AG09319 (cell line): Measurements from ENCODE around the gene AGTRAP.

ENCODE experiments used
- DNase-seq: peaks from one replicate; pipeline ENCODE4 v3.0.0-alpha.2; 2010; ENCODE audit warnings: low read depth; ENCODE audit errors: extremely low read depth
- CTCF ChIP-seq: IDR thresholded peaks from 2 replicates; pipeline ENCODE4 v1.5.1; 2011; ENCODE audit warnings: low read depth, mild to moderate bottlenecking, inconsistent platforms, low read length, moderate library complexity

AGTRAP gene

GRCh38 chr1:11719313-11720032, 16.5 kb upstream of the AGTRAP start:
- TF ChIP-seq CTCF, result peak; percentile 98
- no peak for DNase-seq

GRCh38 chr1:11720033-11720376, 15.9 kb upstream of the AGTRAP start:
- TF ChIP-seq CTCF, result no peak
- DNase-seq, result no peak

- no peak for DNase-seq
- no peak for TF ChIP-seq CTCF
These were observed 15.4 kb upstream of the AGTRAP start for GRCh38 chr1:11720525-11720924.

GRCh38 chr1:11721311-11721710, 14.6 kb upstream of the AGTRAP start:
- TF ChIP-seq CTCF, result no peak
- DNase-seq, result no peak

- no peak for TF ChIP-seq CTCF
- DNase-seq, result no peak
These were observed 13.4 kb upstream of the AGTRAP start for GRCh38 chr1:11722538-11722937.

GRCh38 chr1:11725616-11726015, 10.3 kb upstream of the AGTRAP start:
- DNase-seq, result no peak
- TF ChIP-seq CTCF, result no peak

GRCh38 chr1:11727119-11727518, 8.8 kb upstream of the AGTRAP start:
- DNase-seq, result no peak
- no peak for TF ChIP-seq CTCF
